Eye (tissue), 1 donor: ENCODE data around the gene LYSMD4.

Experiments used
- DNase-seq: peaks from one replicate; pipeline ENCODE4 v3.0.0-alpha.2; 2015

Gene LYSMD4

GRCh38 chr15:99704444-99704838 lies 28.8 kb downstream of the LYSMD4 start:
- peak; percentile 95 for DNase-seq

GRCh38 chr15:99703603-99704443 lies 29.4 kb downstream of the LYSMD4 start:
- DNase-seq = peak; percentile 80

GRCh38 chr15:99702895-99703602 lies 30.2 kb downstream of the LYSMD4 start:
- peak; percentile 16 for DNase-seq

- no peak for DNase-seq
These were observed 37.1 kb downstream of the LYSMD4 start for GRCh38 chr15:99696096-99696495.

GRCh38 chr15:99692825-99693224 lies 40.4 kb downstream of the LYSMD4 start:
- no peak for DNase-seq

GRCh38 chr15:99686290-99686689 lies 46.9 kb downstream of the LYSMD4 start:
- no peak for DNase-seq

- DNase-seq = no peak
These were observed 50.1 kb downstream of the LYSMD4 start for GRCh38 chr15:99683000-99683670.

- DNase-seq = peak; percentile 33
These were observed 50.8 kb downstream of the LYSMD4 start for GRCh38 chr15:99682455-99682854.

- no peak for DNase-seq
These were observed 51.2 kb downstream of the LYSMD4 start for GRCh38 chr15:99681990-99682389.

- no peak for DNase-seq
These were observed 53.0 kb downstream of the LYSMD4 start for GRCh38 chr15:99680276-99680675.

GRCh38 chr15:99677540-99678134 lies 55.6 kb downstream of the LYSMD4 start:
- DNase-seq = no peak
